Stimulated activated CD8-positive, alpha-beta memory T cell treated with anti-CD3 and anti-CD28 coated beads, Interleukin-15, amount 100 ng/mL, for 48 hours (primary cell): Measurements from ENCODE around the gene HCRT.
A peak's percentile ranks its signal among the peaks of the same experiment; 100 is the strongest.
"Not testable (repeated sequence)": the region's sequence is repeated elsewhere in the genome, so short reads cannot be mapped to it uniquely, and the experiment has no call there.

Experiments used
- DNase-seq, 2 donors: peaks; one replicate each; pipeline ENCODE4 v3.0.0-alpha.2; 2020; ENCODE audit warnings: low read depth in 2 of 2

HCRT gene

GRCh38 chr17:42184713-42185620 lies at the start of gene HCRT:
Gene HCRT, minus strand, starts transcription at chr17:42185452. Its CDS starts 87 bp downstream, at chr17:42185365.
- DNase-seq = no peak

GRCh38 chr17:42233994-42234393 lies 48.7 kb upstream of the HCRT start:
- no peak for DNase-seq

GRCh38 chr17:42233156-42233555 lies 47.9 kb upstream of the HCRT start:
- no peak for DNase-seq

- DNase-seq = no peak
Observed at GRCh38 chr17:42230225-42230624, 45.0 kb upstream of the HCRT start.

- no peak for DNase-seq
Observed at GRCh38 chr17:42227849-42228700, 42.8 kb upstream of the HCRT start.

GRCh38 chr17:42225646-42226045 lies 40.4 kb upstream of the HCRT start:
- no peak for DNase-seq

GRCh38 chr17:42224651-42225050 lies 39.4 kb upstream of the HCRT start:
- DNase-seq = no peak

GRCh38 chr17:42221886-42222745 lies 36.9 kb upstream of the HCRT start:
- peak; percentile 15 to 22 for DNase-seq

GRCh38 chr17:42219280-42219679 lies 34.0 kb upstream of the HCRT start:
- DNase-seq = not testable (repeated sequence)

- no peak for DNase-seq
Observed at GRCh38 chr17:42214156-42214555, 28.9 kb upstream of the HCRT start.

- DNase-seq = no peak
Observed at GRCh38 chr17:42212382-42212781, 27.1 kb upstream of the HCRT start.

GRCh38 chr17:42211921-42212341 lies 26.7 kb upstream of the HCRT start:
- not testable (repeated sequence) for DNase-seq

- DNase-seq = no peak
Observed at GRCh38 chr17:42210046-42210445, 24.8 kb upstream of the HCRT start.

- DNase-seq = not testable (repeated sequence)
Observed at GRCh38 chr17:42206153-42206612, 20.9 kb upstream of the HCRT start.

GRCh38 chr17:42203354-42203753 lies 18.1 kb upstream of the HCRT start:
- DNase-seq = no peak

- DNase-seq = no peak
Observed at GRCh38 chr17:42202696-42203095, 17.4 kb upstream of the HCRT start.

GRCh38 chr17:42202159-42202558 lies 16.9 kb upstream of the HCRT start:
- DNase-seq = no peak

GRCh38 chr17:42201458-42201772 lies 16.2 kb upstream of the HCRT start:
- DNase-seq = no peak

- no peak for DNase-seq
Observed at GRCh38 chr17:42200706-42201457, 15.6 kb upstream of the HCRT start.

GRCh38 chr17:42199416-42200011 lies 14.3 kb upstream of the HCRT start:
- DNase-seq = no peak

- DNase-seq = no peak
Observed at GRCh38 chr17:42198897-42199296, 13.6 kb upstream of the HCRT start.
